ENCODE results near the gene RFX8.

RFX8 gene

DNA sequence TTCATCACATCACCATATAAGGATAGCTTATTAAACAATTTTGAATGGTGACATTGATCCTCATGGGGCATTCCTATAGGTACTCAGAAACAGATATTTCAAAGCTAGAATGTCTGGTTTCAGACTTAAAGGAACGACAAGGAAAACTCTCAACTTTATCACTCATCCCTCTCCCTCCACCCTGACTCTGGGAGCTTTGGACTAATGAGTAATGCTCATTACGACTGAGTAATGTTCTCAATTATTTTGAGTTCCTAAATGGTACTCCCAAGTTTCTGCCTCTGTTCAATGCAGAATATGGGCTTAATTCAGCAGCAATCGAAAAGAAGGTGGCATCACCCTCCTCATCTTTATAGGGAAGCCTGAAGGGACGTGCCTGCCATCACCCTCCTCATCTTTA, 43.4 kb downstream of the RFX8 start:
- no peak overlapping the region for H3K9ac ChIP-seq (ENCODE audit: low read length)
- no peaks in the 10 kb centered on the region for H3F3A ChIP-seq (ENCODE audit: insufficient read depth, low read length)
- no peaks in the 10 kb centered on the region for H4K20me1 ChIP-seq (ENCODE audit: insufficient read depth, low read length)
- no peaks in the 10 kb centered on the region for H3K79me2 ChIP-seq (ENCODE audit: low read length)
- no peak overlapping the region for H3K4me3 ChIP-seq (ENCODE audit: low read length)
- no peaks in the 10 kb centered on the region for H3K9me3 ChIP-seq (replicated peaks; ENCODE audit: insufficient read depth, low read length)
- no peak overlapping the region for H3K4me2 ChIP-seq (ENCODE audit: low read depth, low read length)
- no peaks in the 10 kb centered on the region for H3K4me1 ChIP-seq (ENCODE audit: low read length)
- TF ChIP-seq, protein P1, sequence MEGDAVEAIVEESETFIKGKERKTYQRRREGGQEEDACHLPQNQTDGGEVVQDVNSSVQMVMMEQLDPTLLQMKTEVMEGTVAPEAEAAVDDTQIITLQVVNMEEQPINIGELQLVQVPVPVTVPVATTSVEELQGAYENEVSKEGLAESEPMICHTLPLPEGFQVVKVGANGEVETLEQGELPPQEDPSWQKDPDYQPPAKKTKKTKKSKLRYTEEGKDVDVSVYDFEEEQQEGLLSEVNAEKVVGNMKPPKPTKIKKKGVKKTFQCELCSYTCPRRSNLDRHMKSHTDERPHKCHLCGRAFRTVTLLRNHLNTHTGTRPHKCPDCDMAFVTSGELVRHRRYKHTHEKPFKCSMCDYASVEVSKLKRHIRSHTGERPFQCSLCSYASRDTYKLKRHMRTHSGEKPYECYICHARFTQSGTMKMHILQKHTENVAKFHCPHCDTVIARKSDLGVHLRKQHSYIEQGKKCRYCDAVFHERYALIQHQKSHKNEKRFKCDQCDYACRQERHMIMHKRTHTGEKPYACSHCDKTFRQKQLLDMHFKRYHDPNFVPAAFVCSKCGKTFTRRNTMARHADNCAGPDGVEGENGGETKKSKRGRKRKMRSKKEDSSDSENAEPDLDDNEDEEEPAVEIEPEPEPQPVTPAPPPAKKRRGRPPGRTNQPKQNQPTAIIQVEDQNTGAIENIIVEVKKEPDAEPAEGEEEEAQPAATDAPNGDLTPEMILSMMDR (IDR thresholded peaks at IDR 0.05; ENCODE audit: low read length): no peak
- TF ChIP-seq EZH2 (optimal IDR thresholded peaks at IDR 0.05; ENCODE audit: low read depth, low read length) (no peak), EZH2phosphoT487 (IDR thresholded peaks at IDR 0.05; ENCODE audit: low read length) (no peak)
- no peaks in the 10 kb centered on the region for H3K36me3 ChIP-seq (replicated peaks; ENCODE audit: insufficient read depth, low read length)
- H2AFZ ChIP-seq (ENCODE audit: low read length): no peak overlapping the region
- no peak overlapping the region for H3K27ac ChIP-seq (ENCODE audit: low read length)
- no peak for DNase-seq
- H3K27me3 ChIP-seq (replicated peaks; ENCODE audit: insufficient read depth, low read length): no peaks in the 10 kb centered on the region
- H3K9me2 ChIP-seq (replicated peaks; ENCODE audit: insufficient read depth, low read length): no peaks in the 10 kb centered on the region

DNA sequence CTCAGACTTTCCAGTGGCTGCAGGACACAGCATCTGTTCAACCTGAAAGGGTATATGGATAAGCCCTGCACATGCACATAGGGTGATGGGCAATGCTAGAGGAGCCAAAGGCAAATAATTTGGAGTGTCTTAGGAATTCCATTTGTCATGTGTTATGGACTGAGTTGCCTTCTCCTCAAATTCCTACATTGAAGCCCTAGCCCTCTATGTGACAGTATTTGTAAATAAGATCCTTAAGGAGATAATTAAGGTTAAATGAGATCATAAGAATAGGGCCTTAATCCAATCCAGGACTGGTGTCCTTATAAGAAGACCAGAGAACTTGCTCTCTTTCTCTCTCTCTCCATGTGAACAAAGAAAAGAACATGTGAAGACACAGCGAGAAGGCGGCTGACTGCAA, 44.8 kb downstream of the RFX8 start:
- no peak for TF ChIP-seq EZH2phosphoT487 (IDR thresholded peaks at IDR 0.05; ENCODE audit: low read length)
- no peak for TF ChIP-seq EZH2 (optimal IDR thresholded peaks at IDR 0.05; ENCODE audit: low read depth, low read length)
- TF ChIP-seq, protein P1 (IDR thresholded peaks at IDR 0.05; ENCODE audit: low read length): no peak
- Histone ChIP-seq H3K27ac (ENCODE audit: low read length) (no peak overlapping the region), H3K9ac (ENCODE audit: low read length) (no peak overlapping the region), H2AFZ (ENCODE audit: low read length) (no peak overlapping the region), H3K79me2 (ENCODE audit: low read length) (no peaks in the 10 kb centered on the region), H3K36me3 (replicated peaks; ENCODE audit: insufficient read depth, low read length) (no peaks in the 10 kb centered on the region), H3K27me3 (replicated peaks; ENCODE audit: insufficient read depth, low read length) (no peaks in the 10 kb centered on the region), H4K20me1 (ENCODE audit: insufficient read depth, low read length) (no peaks in the 10 kb centered on the region), H3K9me3 (replicated peaks; ENCODE audit: insufficient read depth, low read length) (no peaks in the 10 kb centered on the region), H3K4me1 (ENCODE audit: low read length) (no peaks in the 10 kb centered on the region), H3K9me2 (replicated peaks; ENCODE audit: insufficient read depth, low read length) (no peaks in the 10 kb centered on the region), H3K4me2 (ENCODE audit: low read depth, low read length) (no peak overlapping the region), H3K4me3 (ENCODE audit: low read length) (no peak overlapping the region), H3F3A (ENCODE audit: insufficient read depth, low read length) (no peaks in the 10 kb centered on the region)
- DNase-seq: no peak

DNA sequence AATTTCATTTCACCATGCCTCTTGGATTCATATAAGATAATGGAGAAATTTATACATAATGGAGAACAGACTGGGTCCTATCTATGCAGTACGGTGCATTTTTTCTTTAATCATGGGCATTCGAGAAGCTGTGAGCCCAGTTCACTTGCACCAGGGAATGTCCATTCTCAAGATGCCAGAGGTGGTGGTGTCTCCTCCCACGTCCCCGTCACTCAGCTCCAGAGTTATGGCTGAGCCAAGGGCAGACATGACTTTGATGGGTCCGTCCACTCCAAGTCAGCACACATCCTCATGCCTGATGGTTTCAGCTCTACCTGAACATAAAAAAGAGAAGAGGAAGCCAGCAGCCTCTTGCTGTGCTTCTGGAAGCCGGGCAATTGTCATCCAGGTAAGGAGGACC, 45.5 kb downstream of the RFX8 start:
- Histone ChIP-seq H3K9ac (ENCODE audit: low read length) (no peak overlapping the region), H3K27me3 (replicated peaks; ENCODE audit: insufficient read depth, low read length) (no peaks in the 10 kb centered on the region), H3K4me1 (ENCODE audit: low read length) (no peaks in the 10 kb centered on the region), H3F3A (ENCODE audit: insufficient read depth, low read length) (no peaks in the 10 kb centered on the region), H3K79me2 (ENCODE audit: low read length) (no peaks in the 10 kb centered on the region), H2AFZ (ENCODE audit: low read length) (no peak overlapping the region), H3K9me2 (replicated peaks; ENCODE audit: insufficient read depth, low read length) (no peaks in the 10 kb centered on the region), H3K9me3 (replicated peaks; ENCODE audit: insufficient read depth, low read length) (no peaks in the 10 kb centered on the region), H3K4me2 (ENCODE audit: low read depth, low read length) (no peak overlapping the region), H3K36me3 (replicated peaks; ENCODE audit: insufficient read depth, low read length) (no peaks in the 10 kb centered on the region), H3K4me3 (ENCODE audit: low read length) (no peak overlapping the region), H4K20me1 (ENCODE audit: insufficient read depth, low read length) (no peaks in the 10 kb centered on the region), H3K27ac (ENCODE audit: low read length) (no peak overlapping the region)
- DNase-seq: no peak
- TF ChIP-seq EZH2 (optimal IDR thresholded peaks at IDR 0.05; ENCODE audit: low read depth, low read length) (no peak), EZH2phosphoT487 (IDR thresholded peaks at IDR 0.05; ENCODE audit: low read length) (no peak)
- TF ChIP-seq, protein P1 (IDR thresholded peaks at IDR 0.05; ENCODE audit: low read length): no peak

Data from MM.1S (cell line).